GM20000 (cell line): ENCODE measurements around the gene KREMEN1.

ENCODE experiments used
- DNase-seq: peaks from one replicate; pipeline ENCODE4 v3.0.0; 2012; ENCODE audit warnings: low spot score
- TF ChIP-seq, protein P1 (sequence below): IDR thresholded peaks from 2 replicates; pipeline ENCODE4 v1.5.1; 2012; ENCODE audit warnings: mild to moderate bottlenecking, control low read depth; ENCODE audit errors: extremely low read depth, missing control alignments

KREMEN1 gene

DNA sequence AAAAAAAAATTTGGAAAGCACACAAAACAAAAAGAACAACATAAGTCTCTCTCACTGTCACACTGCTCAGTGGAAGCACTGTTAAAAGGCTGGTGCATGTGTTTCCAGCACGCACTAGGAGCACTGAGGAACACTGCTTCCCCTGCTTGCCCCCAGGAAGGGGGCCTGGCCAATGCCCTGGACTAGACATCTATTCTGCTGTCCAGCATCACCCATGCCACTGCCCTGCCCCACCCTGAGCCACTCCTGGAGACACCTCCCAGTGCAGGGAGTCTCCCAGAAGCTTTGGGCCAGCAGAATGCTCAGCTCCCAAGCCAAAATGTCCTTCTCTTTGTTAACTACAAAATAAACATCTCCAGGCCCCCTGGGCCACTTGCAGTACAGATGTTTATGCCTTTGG, 83.1 kb downstream of the KREMEN1 start:
- DNase-seq, result no peak
- TF ChIP-seq, protein P1, sequence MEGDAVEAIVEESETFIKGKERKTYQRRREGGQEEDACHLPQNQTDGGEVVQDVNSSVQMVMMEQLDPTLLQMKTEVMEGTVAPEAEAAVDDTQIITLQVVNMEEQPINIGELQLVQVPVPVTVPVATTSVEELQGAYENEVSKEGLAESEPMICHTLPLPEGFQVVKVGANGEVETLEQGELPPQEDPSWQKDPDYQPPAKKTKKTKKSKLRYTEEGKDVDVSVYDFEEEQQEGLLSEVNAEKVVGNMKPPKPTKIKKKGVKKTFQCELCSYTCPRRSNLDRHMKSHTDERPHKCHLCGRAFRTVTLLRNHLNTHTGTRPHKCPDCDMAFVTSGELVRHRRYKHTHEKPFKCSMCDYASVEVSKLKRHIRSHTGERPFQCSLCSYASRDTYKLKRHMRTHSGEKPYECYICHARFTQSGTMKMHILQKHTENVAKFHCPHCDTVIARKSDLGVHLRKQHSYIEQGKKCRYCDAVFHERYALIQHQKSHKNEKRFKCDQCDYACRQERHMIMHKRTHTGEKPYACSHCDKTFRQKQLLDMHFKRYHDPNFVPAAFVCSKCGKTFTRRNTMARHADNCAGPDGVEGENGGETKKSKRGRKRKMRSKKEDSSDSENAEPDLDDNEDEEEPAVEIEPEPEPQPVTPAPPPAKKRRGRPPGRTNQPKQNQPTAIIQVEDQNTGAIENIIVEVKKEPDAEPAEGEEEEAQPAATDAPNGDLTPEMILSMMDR, result no peak

DNA sequence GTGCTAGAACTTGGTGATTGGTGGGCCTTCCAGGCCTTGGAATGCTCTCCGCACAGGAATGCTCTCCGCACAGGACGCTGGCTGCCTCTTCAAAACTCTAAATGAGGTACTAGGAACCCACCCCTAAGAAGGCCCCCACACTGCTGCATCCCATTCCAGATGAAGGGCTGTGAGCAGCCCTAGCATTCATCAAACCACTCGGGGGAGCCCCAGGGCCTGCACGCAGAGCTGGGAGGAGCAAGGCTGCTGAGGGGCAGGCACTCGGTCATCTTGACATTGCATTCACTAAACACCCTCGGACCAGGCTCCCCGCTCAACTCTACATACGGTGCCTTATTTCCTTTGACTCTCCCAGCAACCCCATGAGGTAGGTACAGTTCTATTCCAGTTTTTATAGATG, 83.7 kb downstream of the KREMEN1 start:
- peak; percentile 50 for DNase-seq
- TF ChIP-seq, protein P1, result peak; percentile 20

DNA sequence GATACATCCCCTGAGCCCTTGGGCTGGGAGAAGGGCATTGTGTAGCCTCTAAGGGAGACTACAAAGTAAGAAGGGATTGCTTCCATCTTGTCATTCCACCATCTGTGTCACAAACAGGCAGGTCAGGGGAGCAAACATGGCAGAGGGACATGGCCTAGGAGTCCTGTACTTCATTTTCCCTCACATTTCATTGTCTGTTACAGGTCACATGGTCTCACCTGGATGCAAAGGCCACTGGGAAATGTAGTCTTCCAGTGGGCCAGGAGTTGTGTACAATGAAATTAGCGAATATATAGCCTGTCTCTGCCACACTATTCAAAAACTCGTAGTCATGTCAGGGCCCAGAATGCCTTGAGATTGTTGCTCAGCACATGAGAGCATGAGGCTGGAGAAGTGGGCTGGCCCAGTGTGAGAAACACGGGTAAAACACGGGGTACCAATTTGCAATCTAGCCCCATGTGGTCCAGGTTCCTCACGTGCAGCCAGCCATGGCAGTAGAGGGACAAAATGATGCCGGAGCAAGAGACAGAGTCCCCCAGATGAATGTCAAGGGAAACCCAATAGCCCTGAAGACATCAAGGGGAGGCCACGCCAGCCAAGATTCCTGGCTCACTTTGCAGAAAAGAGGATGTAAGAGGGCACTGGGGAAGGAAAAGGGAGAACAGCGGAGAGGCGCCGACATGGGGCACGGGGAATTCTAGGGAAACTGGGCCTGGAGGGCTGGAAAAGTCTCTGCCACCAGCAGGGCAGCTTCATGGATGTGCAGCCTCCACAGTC, 85.1 kb downstream of the KREMEN1 start:
- no peak for DNase-seq
- TF ChIP-seq, protein P1, result no peak

DNA sequence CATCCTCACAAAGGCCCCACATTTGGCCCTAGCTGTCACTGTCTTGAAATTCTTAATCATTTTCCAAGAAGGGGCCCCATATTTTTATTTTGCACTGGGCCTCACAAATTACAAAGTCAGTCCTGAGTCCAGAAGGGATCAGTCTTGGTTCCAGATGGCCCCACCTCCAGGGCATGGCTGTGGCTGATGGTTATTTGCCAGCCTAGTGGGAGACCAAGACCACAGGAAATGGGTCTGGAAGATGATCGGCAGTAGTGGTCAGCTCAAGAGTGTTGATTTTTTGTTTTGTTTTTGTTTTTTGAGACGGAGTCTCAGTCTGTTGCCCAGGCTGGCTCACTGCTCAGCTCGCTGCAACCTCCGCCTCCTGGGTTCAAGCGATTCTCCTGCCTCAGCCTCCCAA, 85.7 kb downstream of the KREMEN1 start:
- no peak for DNase-seq
- TF ChIP-seq, protein P1, result no peak

DNA sequence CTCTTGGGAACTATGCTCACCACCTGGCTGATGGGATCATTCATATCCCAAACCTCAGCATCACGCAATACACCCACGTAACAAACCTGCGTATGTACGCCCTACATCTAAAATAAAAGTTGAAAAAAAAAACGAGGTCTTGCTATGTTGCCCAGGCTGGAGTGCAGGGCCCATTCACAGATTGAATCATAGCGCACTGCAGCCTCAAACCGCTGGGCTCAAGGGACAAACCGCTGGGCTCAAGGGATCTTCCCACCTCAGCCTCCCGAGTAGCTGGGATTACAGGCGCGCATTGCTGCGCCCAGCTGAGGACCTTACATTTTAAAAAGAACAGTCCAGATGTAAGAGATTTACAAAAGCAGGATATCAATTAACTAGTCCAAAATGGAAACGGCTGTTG, 91.0 kb downstream of the KREMEN1 start:
- no peak for DNase-seq
- TF ChIP-seq, protein P1, result no peak

DNA sequence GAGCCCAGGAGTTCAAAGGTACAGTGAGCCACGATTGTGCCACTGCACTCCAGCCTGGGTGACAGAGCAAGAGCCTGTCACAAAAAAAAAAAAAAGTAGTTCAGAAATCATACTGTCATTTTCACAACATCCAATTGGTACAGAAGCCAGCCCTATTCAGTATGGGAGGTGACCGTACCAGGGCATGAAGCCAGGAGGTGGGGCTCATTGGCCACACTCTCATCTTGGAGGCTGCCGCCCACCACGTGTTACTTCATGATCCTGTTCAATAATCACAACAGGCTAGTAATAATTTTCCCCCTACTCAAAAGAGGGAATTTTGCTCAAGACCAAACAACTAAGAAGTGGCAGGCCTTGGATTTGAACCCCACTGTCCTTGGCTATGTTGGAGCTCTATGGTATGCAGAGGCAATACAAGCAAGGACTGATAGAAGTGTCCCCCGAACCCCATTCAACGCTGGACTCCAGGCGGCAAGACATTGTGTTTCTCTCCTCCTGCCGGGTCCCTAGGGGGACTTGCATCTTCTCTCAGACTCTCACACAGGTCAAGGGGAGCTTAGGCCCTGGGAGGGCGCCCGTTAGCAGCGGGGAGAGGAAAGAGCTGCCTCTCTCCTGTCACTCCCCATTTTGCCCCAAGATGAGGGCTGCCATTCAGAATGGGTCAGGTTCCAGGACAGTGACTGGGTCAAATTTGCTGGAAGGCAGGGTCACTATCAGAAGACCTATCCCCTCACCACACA, 92.7 kb downstream of the KREMEN1 start:
- TF ChIP-seq, protein P1, result no peak
- no peak for DNase-seq

DNA sequence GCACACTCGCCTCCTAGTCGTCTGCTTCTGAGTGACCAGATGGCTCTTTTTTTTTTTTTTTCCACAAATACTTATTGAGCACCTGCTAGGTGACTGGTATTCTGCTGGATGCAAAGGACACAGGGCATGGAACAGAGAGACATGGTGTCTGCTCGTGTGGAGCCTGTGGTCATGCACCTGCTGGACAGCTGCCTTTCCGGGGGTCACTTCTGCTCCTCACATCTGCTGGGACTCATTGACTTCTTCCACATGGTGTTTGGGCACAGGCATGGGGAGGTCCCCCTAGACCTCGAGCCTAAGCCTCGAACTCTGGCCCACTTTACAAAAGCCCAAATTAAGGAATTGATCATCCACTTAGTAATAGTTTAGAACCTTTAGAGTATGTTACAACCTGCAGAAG, 93.3 kb downstream of the KREMEN1 start:
- TF ChIP-seq, protein P1, result no peak
- no peak for DNase-seq
